WI38 (cell line): ENCODE data around the gene TMEM187.

ENCODE experiments used
- H3K4me3 ChIP-seq: 2 replicates; pipeline ENCODE4 v1.5.1; 2011; ENCODE audit warnings: low read depth, mild to moderate bottlenecking, control low read depth, low read length
- TF ChIP-seq, protein P1 (sequence below): IDR thresholded peaks from 2 replicates; pipeline ENCODE4 v1.5.1; 2012; ENCODE audit warnings: low read depth, mild to moderate bottlenecking, control low read depth, low read length

Gene TMEM187

GRCh38 chrX:153952373-153953026, 20.1 kb upstream of the TMEM187 start:
- TF ChIP-seq, protein P1, sequence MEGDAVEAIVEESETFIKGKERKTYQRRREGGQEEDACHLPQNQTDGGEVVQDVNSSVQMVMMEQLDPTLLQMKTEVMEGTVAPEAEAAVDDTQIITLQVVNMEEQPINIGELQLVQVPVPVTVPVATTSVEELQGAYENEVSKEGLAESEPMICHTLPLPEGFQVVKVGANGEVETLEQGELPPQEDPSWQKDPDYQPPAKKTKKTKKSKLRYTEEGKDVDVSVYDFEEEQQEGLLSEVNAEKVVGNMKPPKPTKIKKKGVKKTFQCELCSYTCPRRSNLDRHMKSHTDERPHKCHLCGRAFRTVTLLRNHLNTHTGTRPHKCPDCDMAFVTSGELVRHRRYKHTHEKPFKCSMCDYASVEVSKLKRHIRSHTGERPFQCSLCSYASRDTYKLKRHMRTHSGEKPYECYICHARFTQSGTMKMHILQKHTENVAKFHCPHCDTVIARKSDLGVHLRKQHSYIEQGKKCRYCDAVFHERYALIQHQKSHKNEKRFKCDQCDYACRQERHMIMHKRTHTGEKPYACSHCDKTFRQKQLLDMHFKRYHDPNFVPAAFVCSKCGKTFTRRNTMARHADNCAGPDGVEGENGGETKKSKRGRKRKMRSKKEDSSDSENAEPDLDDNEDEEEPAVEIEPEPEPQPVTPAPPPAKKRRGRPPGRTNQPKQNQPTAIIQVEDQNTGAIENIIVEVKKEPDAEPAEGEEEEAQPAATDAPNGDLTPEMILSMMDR, result no peak
- H3K4me3 ChIP-seq, result no peak overlapping the region

- no peak overlapping the region for H3K4me3 ChIP-seq
- TF ChIP-seq, protein P1, result peak; percentile 99
Measured at GRCh38 chrX:153953342-153953830, 19.2 kb upstream of the TMEM187 start.

DNA sequence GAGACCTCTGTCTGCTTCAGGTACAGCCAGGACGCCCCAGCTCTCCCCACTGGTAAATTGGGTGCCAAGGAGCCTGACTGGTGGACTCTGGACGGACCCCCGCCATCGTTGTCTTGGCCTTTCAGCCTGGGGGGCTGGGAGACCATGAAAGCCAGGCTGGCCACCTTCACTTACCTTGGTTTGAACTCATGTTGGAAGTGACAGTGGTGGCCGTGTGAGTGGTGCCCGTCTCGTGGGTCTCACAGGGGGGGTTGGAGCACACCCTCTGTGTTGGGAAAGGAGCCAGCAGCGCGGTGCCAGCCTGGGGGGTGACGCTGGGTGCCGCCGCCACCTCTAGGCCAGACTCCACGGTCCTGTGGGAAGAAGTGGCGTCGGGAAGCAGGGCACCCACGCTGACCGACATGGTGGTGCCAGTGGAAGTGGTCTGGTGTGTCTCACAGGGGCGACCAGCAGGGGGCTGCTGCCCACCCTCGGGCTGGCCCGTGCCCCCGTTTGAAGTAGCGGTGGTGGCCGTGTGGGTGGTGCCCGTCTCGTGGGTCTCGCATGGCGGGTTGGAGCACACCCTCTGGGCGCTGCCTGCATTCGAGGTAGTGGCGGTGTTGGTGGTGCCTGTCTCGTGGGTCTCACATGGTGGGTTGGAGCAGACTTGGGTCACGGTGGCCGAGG, 18.5 kb upstream of the TMEM187 start:
- no peak overlapping the region for H3K4me3 ChIP-seq
- TF ChIP-seq, protein P1, result no peak

DNA sequence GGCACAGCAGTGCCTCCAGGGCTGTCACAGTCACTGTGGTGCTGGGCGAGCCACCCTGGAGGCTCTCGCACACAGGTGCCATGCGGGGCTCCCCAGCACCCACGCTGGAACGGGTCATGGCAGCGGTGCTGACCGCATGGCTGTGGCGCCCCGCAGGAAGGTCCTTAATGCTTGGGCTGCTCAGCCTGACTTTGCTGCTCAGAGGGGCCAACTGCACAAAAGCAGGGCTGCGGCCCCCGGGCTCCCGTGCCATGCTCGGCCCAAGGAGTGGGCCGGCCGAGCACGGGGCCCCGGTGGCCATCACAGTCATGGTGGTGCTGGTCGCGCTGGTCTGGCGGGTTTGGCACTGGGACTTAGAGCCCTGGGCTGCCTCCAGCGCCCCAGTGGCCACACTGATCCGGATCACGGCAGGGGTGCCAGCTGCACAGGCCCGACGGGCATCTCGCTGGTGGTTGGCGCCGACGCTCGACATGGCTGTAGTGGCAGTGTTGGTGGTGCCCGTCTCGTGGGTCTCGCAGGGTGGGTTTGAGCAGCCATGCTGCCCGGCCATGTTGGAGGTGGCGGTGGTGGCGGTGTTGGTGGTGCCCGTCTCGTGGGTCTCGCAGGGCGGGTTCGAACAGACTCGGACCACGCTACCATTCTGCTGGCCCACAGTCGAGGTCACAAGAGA, 17.9 kb upstream of the TMEM187 start:
- TF ChIP-seq, protein P1, result no peak
- no peak overlapping the region for H3K4me3 ChIP-seq

GRCh38 chrX:153955228-153955732, 17.3 kb upstream of the TMEM187 start:
- no peak overlapping the region for H3K4me3 ChIP-seq
- TF ChIP-seq, protein P1, result no peak

GRCh38 chrX:153956044-153956907, 16.3 kb upstream of the TMEM187 start:
- H3K4me3 ChIP-seq, result no peak overlapping the region
- TF ChIP-seq, protein P1, result no peak
